ENCODE measurements around the gene ASAP2. TPM values are rescaled to one million over a fixed set of nuclear protein-coding genes. Genes with fewer than 3 reads are reported as not detected.

The ASAP2 gene
- total RNA-seq, 2 experiments from 2014 or later = 0.27 TPM; not detected in 1

DNA sequence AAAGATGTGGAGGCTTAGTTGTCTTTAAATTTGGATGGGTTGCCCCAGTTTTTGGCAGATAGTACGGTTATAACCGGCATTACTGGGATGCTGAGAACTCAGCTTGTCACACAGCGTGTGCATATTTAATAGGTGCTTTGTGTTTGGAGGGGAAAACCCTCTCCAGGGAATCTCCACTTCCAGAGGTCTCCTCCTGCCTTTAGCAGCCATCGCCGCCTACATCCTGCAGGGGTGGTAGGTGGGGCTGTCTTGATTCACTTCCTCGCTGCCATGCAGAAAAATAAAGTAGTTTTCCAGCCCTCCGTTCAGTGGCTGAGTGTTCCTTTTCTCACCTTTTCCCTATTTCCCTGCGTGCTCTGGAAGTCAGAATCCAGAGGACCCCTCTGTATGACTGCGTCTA lies 140.3 kb downstream of the ASAP2 start:
- Histone ChIP-seq H3K9me2 (ENCODE audit: insufficient read depth, low read length) (no peaks in the 10 kb centered on the region), H2AFZ (ENCODE audit: low read length) (no peak overlapping the region), H4K20me1 (ENCODE audit: insufficient read depth, low read length) (no peaks in the 10 kb centered on the region), H3K4me2 (ENCODE audit: low read length) (no peak overlapping the region), H3K4me3 (ENCODE audit: low read depth, low read length, poor library complexity, severe bottlenecking) (no peak overlapping the region), H3K4me1 (ENCODE audit: insufficient read depth, low read length, poor library complexity, severe bottlenecking) (no peaks in the 10 kb centered on the region), H3K27ac (ENCODE audit: low read depth, low read length, poor library complexity, severe bottlenecking) (no peak overlapping the region), H3K36me3 (ENCODE audit: insufficient read depth, low read length) (no peaks in the 10 kb centered on the region), H3K79me2 (ENCODE audit: insufficient read depth, low read depth, low read length) (no peaks in the 10 kb centered on the region), H3K9me3 (ENCODE audit: low read length) (no peaks in the 10 kb centered on the region)
- intact Hi-C loops (cut with micrococcal nuclease; ENCODE audit: unreplicated experiment) = no loop called here
- no TSS peak for BruUV-seq (replicated peaks)
- DNase-seq (ENCODE audit: low spot score) = no peak
- CTCF ChIA-PET (ENCODE audit: unreplicated experiment) = no interaction called here
- POLR2A ChIA-PET = interaction anchor here (0.7 kb wide), 1 partner anchor 9 kb away, joined by 3 read pairs; no protein-coding TSS in a partner anchor
- TF ChIP-seq, protein P1, sequence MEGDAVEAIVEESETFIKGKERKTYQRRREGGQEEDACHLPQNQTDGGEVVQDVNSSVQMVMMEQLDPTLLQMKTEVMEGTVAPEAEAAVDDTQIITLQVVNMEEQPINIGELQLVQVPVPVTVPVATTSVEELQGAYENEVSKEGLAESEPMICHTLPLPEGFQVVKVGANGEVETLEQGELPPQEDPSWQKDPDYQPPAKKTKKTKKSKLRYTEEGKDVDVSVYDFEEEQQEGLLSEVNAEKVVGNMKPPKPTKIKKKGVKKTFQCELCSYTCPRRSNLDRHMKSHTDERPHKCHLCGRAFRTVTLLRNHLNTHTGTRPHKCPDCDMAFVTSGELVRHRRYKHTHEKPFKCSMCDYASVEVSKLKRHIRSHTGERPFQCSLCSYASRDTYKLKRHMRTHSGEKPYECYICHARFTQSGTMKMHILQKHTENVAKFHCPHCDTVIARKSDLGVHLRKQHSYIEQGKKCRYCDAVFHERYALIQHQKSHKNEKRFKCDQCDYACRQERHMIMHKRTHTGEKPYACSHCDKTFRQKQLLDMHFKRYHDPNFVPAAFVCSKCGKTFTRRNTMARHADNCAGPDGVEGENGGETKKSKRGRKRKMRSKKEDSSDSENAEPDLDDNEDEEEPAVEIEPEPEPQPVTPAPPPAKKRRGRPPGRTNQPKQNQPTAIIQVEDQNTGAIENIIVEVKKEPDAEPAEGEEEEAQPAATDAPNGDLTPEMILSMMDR (conservative IDR thresholded peaks at IDR 0.05; ENCODE audit: low read length) = no peak
- TF ChIP-seq EZH2phosphoT487 (IDR thresholded peaks at IDR 0.05; ENCODE audit: borderline replicate concordance, low read depth, low read length) = no peak

DNA sequence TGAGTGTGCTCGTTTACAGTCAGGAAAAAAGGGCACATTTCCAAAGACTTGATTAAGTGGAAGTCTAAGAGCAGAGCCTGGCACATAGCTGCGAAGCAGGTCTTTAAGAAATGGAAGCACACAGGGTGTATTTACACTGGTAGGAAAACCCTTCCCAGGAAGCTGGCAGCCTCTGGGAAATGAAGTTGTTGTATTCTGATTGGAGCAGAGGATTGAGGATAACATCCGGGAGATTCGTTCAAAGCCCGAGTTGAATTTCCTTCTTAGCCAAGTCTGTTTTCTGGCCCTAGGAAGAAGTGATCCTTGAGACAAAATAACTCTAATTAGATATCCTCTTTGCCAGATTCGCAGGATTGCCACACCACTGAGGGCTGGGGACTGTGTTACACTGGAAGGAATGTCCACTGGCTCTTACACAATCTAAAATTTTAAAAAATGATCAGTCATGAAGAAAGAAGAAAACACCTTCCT lies 140.8 kb downstream of the ASAP2 start:
- intact Hi-C loops (cut with micrococcal nuclease; ENCODE audit: unreplicated experiment) = no loop called here

DNA sequence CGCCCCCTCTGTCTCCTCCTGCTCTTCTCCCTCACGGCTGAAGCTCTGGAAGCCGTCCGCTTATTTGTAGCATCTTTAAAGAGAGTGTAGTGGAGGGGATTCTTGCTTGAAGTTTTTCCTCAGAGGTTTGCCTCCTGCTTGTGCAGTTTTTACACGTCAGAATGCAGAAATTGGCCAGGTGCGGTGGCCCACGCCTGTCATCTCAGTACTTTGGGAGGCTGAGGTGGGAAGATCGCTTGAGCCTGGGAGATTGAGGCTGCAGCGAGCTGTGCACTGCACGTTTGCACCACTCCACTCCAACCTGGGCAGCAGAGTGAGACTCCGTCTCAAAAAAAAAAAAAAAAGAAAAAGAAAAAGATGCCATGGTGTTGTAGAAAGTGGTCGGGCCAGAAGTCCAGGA lies 147.7 kb downstream of the ASAP2 start:
- Histone ChIP-seq H3K36me3 (ENCODE audit: insufficient read depth, low read length) (no peaks in the 10 kb centered on the region), H3K9me3 (ENCODE audit: low read length) (no peaks in the 10 kb centered on the region), H2AFZ (ENCODE audit: low read length) (no peak overlapping the region), H3K4me2 (ENCODE audit: low read length) (no peak overlapping the region), H3K4me1 (ENCODE audit: insufficient read depth, low read length, poor library complexity, severe bottlenecking) (peaks cover 5% of the 10 kb centered on the region), H3K79me2 (ENCODE audit: insufficient read depth, low read depth, low read length) (no peaks in the 10 kb centered on the region), H3K4me3 (ENCODE audit: low read depth, low read length, poor library complexity, severe bottlenecking) (no peak overlapping the region), H3K9me2 (ENCODE audit: insufficient read depth, low read length) (no peaks in the 10 kb centered on the region), H3K27ac (ENCODE audit: low read depth, low read length, poor library complexity, severe bottlenecking) (no peak overlapping the region), H4K20me1 (ENCODE audit: insufficient read depth, low read length) (no peaks in the 10 kb centered on the region)
- BruUV-seq (replicated peaks) = no TSS peak
- DNase-seq (ENCODE audit: low spot score) = no peak
- intact Hi-C loops (cut with micrococcal nuclease; ENCODE audit: unreplicated experiment) = no loop called here
- CTCF ChIA-PET (ENCODE audit: unreplicated experiment) = no interaction called here
- POLR2A ChIA-PET = no interaction called here
- TF ChIP-seq EZH2phosphoT487 (IDR thresholded peaks at IDR 0.05; ENCODE audit: borderline replicate concordance, low read depth, low read length) = no peak

More for the DNA sequence above, 140.8 kb downstream of the ASAP2 start:
- no peak overlapping the region for H3K4me2 ChIP-seq (ENCODE audit: low read length)
- no peak overlapping the region for H3K4me3 ChIP-seq (ENCODE audit: low read depth, low read length, poor library complexity, severe bottlenecking)
- DNase-seq (ENCODE audit: low spot score) = no peak
- no peaks in the 10 kb centered on the region for H4K20me1 ChIP-seq (ENCODE audit: insufficient read depth, low read length)
- no peaks in the 10 kb centered on the region for H3K79me2 ChIP-seq (ENCODE audit: insufficient read depth, low read depth, low read length)
- TF ChIP-seq, protein P1 (conservative IDR thresholded peaks at IDR 0.05; ENCODE audit: low read length) = no peak
- H3K9me3 ChIP-seq (ENCODE audit: low read length) = no peaks in the 10 kb centered on the region
- no peaks in the 10 kb centered on the region for H3K9me2 ChIP-seq (ENCODE audit: insufficient read depth, low read length)
- CTCF ChIA-PET (ENCODE audit: unreplicated experiment) = no interaction called here
- POLR2A ChIA-PET = interaction anchor here (0.7 kb wide), 1 partner anchor 9 kb away, joined by 3 read pairs; no protein-coding TSS in a partner anchor
- no peak overlapping the region for H3K27ac ChIP-seq (ENCODE audit: low read depth, low read length, poor library complexity, severe bottlenecking)
- no TSS peak for BruUV-seq (replicated peaks)
- H3K4me1 ChIP-seq (ENCODE audit: insufficient read depth, low read length, poor library complexity, severe bottlenecking) = no peaks in the 10 kb centered on the region
- no peaks in the 10 kb centered on the region for H3K36me3 ChIP-seq (ENCODE audit: insufficient read depth, low read length)
- H2AFZ ChIP-seq (ENCODE audit: low read length) = no peak overlapping the region
